ENCODE data around the gene BHLHA15.

BHLHA15 gene

DNA sequence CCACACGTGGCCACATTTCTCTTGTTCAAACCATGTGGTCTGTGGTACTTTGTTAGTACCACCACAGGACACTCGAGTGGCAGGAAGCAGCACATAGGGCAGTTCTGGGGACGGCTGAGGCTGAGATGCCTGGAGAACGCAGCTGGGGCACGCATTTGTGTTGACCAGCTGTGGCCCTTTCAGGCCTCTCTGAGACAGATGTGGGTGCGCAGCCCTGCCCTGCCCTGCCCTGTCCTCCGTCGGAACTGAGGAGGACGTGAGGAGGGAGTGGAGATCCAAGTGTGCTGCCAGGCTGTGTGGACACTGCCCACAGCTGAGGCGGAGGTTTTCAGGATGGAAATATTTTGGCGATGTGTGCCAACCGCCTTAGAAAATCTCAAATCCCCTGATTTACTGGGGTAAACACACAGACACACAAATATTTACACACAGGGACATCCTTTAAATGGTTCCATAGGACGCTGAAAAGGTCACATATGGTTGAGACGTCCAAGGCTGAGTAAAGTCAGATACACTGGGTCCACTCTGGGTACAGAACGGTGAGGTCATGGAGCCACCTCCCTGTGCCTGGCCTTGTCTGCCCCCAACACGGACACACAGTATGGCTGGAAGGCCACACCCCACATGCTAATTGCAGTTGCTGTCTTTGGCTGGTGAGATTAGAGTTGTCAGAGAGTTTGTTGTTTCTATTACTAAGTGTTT lies 14.8 kb downstream of the BHLHA15 start:
- DNase-seq (ENCODE audit: low spot score), result no peak

- DNase-seq (ENCODE audit: low spot score), result no peak
These were observed 16.7 kb downstream of the BHLHA15 start for GRCh38 chr7:98227939-98228338.

- DNase-seq (ENCODE audit: low spot score), result no peak
These were observed 17.6 kb downstream of the BHLHA15 start for GRCh38 chr7:98228801-98229200.

GRCh38 chr7:98229441-98229840 lies 18.2 kb downstream of the BHLHA15 start:
- DNase-seq (ENCODE audit: low spot score), result no peak

DNA sequence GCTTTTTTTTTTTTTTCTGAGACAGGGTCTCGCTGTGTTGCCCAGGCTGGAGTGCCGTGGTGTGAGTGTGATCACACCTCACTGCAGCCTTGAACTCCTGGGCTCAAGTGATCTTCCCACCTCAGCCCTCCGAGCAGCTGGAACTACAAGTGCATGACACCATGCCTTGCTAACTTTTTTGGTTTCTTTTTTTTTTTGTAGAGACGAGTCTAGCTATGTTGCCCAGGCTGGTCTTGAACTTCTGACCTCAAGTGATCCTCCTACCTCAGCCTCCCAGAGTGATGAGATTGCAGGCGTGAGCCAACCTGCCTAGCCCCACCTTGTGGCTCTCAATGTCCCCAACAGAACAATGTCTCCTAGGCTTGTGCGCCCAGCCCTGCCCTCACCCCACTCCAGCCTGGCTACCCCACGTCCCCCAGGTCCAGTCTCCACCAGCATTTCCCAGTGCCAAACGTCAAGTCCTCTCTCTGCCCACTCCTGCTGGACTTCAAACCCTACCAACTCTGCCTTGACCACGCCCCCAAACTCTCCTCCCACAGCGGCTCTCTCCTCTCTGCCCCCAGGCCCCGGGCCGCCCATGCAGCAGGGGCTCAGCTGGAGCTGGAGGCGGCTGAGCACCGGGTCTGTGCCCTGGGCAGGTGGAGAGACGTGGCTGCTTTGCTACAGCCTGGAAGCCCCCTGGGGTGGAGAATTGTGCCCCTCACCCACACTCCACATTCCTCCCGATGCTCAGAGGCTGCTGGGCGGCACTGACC lies 18.9 kb downstream of the BHLHA15 start:
- no peak for DNase-seq (ENCODE audit: low spot score)

DNA sequence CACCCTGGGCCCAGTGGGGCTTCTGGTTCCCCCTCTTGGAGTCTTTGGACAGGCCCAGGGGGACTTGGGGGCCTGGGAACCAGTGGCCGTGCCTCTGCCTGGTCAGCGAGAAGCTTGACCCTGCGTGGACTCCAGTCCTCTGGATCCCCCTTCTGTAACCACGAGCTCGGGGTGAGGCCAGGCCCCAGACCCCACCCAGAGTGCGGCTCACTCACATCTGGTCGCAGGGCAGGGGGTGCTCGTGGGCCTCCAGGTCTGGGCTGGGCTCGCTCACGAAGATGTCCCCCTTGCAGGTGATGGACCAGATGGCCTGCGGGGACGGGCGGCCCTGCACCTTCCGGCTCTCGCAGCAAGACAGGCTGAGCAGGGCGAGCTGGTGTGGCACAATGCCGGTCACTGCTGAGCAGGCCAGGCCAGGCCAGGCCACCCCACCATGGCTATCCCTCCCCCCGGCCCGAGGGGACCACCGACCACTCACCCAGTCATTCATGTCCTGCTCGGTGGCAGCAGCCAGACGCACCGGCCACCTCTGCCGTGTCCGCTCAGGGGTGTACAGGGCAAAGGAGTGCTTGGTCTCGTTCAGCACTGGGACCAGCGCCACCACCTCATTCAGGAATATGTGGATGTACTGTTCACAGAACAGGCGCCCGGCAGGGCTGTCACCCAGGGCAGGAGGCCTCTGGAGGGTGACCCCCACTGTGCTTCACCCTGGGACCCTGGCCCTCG lies 19.7 kb downstream of the BHLHA15 start:
- DNase-seq (ENCODE audit: low spot score), result no peak

DNA sequence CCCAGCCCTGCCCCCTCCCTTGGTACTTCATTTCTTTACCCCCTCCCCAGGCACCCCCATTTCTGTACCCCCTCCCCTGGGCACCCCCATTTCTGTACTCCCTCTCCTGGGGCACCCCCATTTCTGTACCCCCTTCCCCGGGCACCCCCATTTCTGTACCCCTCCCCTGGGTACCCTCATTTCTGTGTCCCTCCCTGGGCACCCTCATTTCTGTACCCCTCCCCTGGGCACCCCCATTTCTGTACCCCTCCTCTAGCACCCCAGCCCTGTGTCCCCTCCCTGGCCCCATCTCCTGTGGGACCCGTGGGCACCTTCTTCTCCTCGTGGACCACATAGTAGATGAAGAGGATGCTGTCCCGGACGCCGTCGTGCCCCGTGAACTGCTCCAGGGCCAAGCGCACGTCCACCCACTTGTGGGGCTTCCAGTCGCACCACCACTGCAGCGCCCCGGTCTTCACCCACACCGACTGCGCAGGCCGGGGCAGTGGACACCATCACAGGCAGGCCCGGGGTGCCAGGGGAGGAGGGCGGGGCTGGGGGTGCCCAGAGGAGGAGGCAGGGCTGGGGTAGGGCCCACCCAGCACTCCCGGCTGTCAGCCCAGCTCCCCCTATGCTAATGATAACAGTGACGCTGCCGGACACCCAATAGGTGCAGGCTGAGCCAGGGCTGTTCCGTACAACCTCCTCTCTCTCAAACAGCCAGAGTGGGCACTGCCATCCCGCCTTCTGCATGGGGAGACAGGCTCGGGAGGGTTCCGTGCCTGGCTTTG lies 20.4 kb downstream of the BHLHA15 start:
- no peak for DNase-seq (ENCODE audit: low spot score)

DNA sequence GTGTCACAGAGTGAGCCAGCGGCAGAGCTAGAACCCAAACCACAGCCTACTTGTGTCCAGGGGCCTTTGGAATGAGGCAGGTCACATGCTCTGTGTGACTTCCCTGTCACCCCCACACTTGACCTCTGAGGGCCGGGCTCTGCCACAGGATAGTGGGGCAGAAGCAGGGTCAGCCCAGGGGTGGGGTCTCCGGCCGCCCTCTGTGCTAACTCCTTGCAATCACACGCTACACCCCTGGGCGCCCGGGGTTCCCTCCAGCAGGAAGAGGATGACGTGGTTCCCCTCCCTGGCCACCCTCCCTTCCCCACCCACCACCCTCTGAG lies 21.0 kb downstream of the BHLHA15 start:
- no peak for DNase-seq (ENCODE audit: low spot score)

DNA sequence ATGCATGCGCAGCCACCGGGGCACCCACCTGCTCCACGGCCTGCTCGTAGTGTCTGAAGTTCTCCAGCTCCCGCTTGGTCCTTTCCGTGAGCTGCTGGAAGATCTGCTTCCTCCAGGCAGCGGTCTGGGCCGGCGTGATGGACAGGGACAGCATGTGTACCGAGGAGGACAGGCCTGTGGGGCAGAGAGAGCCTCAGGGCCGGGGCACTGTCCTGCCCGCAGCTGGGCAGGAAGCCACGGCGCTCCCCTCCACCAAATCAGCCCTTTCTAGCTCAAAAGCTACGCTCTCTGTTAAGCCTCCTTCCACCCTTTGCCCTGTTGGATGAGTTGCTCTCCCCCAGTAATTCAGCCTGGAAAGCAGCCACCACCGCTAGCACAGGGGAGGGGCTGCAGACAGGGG lies 21.6 kb downstream of the BHLHA15 start:
- no peak for DNase-seq (ENCODE audit: low spot score)

DNA sequence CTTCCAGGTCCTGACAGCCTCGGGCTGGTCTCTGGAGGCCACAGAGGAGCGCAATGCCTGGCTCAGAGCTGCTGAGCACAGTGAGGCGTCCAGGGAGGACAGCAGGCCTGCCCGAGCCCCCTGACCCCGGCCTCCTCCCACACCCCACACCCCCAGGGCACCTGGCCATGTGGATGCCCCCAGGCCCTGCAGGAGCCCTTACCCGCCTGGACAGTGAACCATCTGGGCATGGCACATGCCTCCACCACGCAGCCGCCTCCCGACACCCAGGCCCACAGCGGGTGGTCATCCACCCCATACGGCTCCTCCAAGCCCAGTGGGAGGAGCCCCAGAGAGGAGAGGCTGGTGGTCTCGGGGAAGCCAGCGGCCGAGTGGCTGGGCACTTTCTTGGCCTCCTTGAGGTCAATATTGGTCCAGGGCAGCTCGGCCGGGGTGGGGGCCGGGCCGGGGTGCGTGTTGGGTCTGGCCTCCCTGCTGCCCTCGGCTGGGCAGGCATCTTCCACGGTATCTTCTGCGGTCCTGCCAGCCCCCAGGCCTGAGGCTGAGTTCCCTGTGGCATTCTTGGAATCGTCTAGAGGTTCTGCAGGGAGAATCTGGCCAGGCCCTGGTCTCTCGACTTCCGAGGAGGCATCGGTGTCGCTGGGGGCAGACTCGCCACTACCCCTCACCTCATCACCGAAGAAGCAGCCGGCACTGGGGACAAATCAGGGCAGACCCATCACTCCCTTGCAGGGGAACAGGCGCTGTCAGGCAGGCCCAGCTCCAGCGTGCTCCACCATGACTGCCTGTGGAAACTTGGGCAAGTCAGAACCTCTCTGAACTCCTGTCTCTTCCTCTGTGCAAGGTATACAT lies 22.2 kb downstream of the BHLHA15 start:
- DNase-seq (ENCODE audit: low spot score), result no peak

DNA sequence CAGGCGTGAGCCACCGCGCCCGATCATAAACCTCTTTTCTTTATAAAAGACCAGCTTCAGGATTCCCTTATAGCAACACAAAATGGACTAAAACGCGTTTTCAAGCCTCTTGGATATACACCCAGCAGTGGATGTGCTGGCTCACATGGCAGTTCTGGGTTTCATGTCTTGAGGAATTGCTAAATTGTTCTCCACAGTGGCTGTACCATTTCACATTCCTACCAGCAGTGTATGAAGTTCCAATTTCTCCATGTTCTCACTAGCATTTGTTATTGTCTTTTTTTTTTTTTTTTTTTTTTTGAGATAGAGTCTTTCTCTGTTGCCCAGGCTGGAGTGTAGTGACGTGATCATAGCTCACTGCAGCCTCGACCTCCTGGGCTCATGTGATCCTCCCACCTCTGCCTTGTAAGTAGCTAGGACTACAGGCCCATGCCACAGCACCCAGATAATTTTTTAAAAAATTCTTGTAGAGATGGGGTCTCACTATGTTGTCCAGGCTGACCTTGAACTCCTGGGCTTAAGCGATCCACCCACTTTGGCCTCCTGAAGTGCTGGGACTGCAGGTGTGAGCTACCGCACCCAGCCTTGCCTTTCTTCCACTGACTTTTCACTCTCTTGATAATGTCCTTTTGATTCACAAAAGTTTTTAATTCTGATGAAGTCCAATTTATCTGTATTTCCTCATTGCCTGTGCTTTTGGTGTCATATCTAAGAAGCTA lies 23.3 kb downstream of the BHLHA15 start:
- DNase-seq (ENCODE audit: low spot score), result no peak

- DNase-seq (ENCODE audit: low spot score), result no peak
These were observed 24.7 kb downstream of the BHLHA15 start for GRCh38 chr7:98235901-98236300.

DNA sequence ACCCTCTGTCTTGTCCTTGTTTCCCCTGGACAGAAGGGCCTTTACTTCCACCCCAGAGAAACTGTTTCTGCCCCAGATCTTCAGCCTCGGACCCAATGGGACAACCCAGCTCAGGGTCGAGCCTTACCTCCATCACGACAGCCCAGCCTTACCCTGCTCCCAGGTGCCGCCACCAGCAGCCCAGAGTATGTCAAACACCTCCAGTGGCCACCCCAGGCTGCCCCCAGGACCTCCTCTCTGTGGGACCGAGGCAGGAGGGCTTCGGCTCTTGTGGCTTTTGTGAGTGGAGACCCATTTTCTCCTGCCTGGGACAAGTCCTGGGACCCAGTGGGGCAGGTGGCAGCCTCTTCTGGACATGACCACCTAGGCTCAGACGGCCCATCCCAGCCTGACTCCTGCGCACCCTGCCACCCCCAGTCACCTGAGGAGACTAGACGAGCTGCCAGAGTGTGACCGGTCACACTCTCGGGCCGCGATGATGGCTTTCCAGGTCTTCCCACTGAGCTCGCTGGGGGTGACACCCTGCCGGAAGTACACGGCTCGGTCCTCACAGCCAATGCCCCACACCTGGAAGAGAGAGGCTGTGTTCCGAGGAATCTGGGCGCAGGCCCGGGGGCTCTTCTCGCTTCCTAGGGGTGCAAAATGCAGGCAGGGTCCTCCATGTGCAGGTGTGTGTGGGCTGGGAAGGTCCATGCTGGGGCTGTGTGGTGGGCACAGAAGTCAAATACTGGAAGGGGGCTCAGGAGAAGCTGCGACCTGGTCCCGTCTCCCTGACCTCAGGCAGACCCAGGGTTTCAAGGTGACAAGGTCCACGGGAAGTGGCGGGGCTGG lies 25.3 kb downstream of the BHLHA15 start:
- no peak for DNase-seq (ENCODE audit: low spot score)

GRCh38 chr7:98238076-98238475 lies 26.8 kb downstream of the BHLHA15 start:
- DNase-seq (ENCODE audit: low spot score), result no peak

DNA sequence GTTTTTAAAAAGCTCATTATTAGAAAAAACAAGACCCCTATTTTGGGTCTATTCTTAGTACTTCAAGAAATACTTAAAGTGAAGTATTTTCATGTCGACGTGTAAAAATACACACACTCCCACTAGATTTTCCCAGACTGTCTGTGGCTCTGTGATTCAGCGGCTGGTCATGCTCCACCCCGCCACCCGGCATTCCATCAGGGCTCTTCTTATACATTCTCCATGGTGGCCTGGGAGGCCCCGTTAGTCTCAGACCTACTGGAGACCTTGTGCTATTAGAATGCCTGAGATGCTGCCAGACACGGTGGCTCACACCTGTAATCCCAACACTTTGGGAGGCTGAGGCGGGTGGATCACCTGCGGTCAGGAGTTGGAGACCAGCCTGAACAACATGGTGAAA lies 27.7 kb downstream of the BHLHA15 start:
- no peak for DNase-seq (ENCODE audit: low spot score)

DNA sequence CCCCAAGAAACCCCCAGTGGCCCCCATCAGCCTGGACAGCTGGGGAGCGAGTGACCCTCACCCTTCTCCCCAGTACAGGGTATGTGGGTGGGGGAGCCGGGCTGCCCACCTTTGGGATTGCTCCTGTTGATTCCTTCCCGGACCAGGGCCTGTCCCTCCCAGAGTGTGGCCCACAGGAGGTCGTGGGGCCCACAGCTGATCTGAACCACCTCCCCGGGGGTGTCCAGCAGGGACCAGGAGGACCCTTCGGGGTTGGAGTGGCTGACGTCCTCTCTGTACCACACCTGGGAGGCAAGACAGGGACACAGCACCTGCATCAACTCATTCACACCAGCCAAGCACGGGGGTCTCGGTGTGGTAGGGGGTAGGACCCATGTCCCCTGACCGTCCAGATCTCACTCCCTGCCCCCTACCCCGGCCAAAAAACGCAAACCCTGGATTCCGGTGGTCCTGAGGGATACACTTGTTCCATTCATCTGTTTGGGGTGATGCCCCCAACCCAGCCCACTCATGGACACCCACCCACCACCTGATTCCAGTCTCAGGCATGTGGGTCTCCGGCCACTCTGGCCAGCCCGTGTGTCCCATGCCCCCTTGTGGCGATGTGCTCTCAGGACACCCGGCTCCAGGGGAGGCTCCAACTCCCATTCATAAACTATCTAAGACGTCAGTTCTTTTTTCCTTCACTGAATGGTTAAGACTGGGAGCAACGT lies 29.9 kb downstream of the BHLHA15 start:
- DNase-seq (ENCODE audit: low spot score), result no peak

DNA sequence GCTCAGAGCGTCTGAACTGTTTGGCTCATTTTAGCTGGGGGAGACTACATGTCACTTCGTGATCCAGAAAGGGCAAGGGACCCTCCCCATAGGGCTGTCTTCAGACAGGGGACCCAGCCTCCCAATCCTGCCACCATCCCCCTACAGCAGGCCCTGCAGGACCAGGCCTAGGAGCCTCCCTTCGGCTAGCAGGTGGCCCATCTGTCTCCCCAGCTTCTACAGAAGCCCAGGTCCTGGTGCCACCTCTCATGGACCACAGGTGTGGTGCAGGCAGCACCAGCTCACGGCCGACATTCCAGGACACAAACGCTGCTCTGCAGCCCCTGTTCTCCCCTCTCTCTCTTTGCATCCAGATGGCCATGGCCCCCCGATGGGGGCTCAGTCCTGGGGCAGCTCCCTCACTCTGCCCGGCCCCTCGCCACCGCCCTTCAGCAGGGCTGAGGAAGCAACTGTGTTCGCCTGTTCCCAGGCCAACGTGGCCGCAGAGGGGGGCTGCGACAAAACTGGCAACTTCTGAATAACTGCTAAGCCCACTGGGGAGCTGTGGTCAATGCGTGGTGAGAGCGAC lies 30.5 kb downstream of the BHLHA15 start:
- DNase-seq (ENCODE audit: low spot score), result no peak

DNA sequence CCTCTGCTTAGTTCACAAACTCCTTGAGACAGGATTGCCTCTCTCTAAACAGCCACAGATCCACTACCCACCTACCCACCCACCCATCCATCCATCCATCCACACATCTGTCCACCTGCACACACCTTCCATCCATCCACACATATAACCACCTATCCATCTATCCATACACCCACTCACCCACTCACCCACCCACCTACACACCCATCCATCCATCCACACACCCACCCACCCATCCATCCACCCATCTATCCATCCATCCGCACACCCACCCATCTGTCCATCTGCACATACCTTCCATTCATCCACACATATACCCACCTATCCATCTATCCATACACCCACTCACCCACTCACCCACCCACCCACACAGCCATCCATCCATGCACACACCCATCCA lies 31.1 kb downstream of the BHLHA15 start:
- no peak for DNase-seq (ENCODE audit: low spot score)

- no peak for DNase-seq (ENCODE audit: low spot score)
These were observed 31.7 kb downstream of the BHLHA15 start for GRCh38 chr7:98242934-98243333.
